ENCODE results near the gene GATC.

GATC gene

GRCh38 chr12:120498870-120499515 lies 52.7 kb downstream of the GATC start:
- no peak for DNase-seq (ENCODE audit: low spot score)

- DNase-seq (ENCODE audit: low spot score) = no peak
Measured at GRCh38 chr12:120500581-120500980, 54.3 kb downstream of the GATC start.

- no peak for DNase-seq (ENCODE audit: low spot score)
Measured at GRCh38 chr12:120504587-120504986, 58.3 kb downstream of the GATC start.

- DNase-seq (ENCODE audit: low spot score) = no peak
Measured at GRCh38 chr12:120508537-120508936, 62.3 kb downstream of the GATC start.
